HG03432 (cell line): Measurements from ENCODE around the gene VWA1.
"Not testable (repeated sequence)": the region's sequence is repeated elsewhere in the genome, so short reads cannot be mapped to it uniquely, and the experiment has no call there.

Experiments used
- ATAC-seq: cut with Tn5 transposase; IDR thresholded peaks from one replicate; pipeline ENCODE4 v1.9.1; 2021; ENCODE audit warnings: mild to moderate bottlenecking, moderate library complexity; ENCODE audit not compliant: unreplicated experiment

The VWA1 gene

GRCh38 chr1:1482856-1483255 is 47.4 kb downstream of the VWA1 start:
- ATAC-seq = no peak

DNA sequence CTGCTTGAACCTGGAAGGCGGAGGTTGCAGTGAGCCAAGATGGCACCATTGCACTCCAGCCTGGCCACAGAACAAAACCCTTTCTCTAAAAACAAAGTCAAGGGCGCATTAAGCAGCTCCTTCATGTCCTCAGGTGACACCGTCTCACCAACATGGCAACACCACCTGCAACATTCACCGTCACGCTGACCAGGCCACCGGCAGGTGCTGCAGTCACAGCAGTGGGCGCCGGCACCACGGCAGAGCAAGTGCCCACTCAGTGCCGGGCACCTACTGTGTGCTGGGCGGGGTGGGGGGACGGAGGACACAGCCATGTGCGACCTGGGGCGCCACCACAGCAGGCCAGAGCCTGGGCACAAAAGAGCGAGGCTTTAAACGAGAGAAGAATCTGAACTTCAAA is 48.2 kb downstream of the VWA1 start:
- no peak for ATAC-seq

DNA sequence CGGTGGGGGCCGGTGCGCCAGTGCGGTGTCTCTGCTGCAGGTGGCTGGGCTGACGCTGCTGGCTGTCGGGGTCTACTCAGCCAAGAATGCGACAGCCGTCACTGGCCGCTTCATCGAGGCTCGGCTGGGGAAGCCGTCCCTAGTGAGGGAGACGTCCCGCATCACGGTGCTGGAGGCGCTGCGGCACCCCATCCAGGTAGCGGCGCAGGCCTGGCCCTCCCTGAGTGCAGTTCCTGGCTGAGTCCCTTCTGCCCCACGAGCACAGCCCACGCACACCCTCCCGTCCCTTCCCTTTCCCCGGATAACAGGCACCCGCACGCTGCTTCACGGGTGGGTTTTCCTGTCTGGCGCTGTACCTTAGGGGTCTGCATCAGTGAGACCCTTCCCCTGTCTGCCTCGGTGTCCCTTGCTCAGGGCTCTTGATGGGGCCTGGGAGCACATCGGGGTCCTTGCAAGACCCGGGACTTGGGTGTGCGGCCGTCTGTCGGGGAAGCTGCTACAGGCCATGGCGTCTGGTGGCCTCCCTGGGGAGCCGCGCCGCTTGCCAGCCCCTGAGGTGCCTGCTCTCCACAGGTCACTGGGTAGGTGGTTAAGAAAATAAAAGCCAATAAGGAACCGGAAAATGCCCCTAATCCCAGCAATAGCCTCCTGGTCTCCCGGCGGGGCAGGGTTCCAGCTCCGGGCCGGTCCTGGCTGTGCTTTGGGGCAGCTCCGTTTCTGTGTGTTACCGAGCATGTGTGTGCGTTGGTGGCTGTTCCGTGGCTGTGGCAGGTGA is 49.7 kb downstream of the VWA1 start:
- ATAC-seq = not testable (repeated sequence)

DNA sequence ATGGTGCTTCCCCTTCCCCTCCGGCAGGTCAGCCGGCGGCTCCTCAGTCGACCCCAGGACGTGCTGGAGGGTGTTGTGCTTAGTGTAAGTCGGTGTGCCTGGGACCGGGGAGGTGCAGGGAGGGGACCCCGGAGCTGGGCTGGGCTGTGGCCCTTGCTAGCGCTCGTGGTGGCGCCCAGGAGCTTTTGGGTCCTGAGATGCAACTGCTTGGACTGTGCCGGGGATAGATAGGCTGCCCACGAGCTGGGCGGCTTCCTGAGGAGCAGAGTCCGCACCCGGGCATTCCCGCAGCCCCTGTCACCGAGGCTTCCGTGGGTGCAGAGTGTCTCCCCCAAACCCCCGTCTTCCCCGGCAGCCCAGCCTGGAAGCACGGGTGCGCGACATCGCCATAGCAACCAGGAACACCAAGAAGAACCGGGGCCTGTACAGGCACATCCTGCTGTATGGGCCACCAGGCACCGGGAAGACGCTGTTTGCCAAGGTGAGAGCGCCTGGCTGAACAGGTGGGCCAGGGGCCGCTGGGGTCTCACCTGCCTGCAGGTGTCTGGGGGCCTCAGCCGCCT is 50.3 kb downstream of the VWA1 start:
- not testable (repeated sequence) for ATAC-seq

GRCh38 chr1:1487701-1488100 is 52.2 kb downstream of the VWA1 start:
- ATAC-seq = no peak

DNA sequence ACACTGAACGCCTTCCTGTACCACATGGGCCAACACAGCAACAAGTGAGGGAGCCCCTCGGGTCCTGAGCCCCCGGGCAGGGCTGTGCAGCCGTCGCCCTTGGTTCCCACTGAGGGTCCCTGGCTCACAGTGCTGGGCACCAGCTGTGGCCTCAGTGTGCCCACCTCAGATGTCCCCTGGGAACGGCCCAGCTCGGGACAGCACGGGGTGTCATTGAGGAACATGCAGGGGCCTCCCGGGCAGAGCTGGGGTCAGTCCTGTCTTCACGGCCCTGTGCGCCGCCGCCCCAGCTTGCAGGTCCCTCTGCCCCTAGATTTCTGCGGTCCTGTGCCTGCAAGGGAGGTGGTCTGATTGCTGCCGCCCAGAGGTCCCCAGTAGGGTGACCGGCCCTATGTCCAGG is 53.7 kb downstream of the VWA1 start:
- ATAC-seq = no peak

GRCh38 chr1:1489861-1490260 is 54.4 kb downstream of the VWA1 start:
- no peak for ATAC-seq

- ATAC-seq = no peak
Measured at GRCh38 chr1:1490633-1491230, 55.2 kb downstream of the VWA1 start.

- ATAC-seq = no peak
Measured at GRCh38 chr1:1491601-1492000, 56.1 kb downstream of the VWA1 start.
